Transverse colon (tissue), 3 donors: Measurements from ENCODE around the gene CFAP206.

Source experiments
- EP300 ChIP-seq: sonication (generic); formaldehyde crosslinking; IDR thresholded peaks from one replicate; pipeline ENCODE4 v1.6.1; 2017; ENCODE audit warnings: antibody characterized with exemption, low read depth
- POLR2AphosphoS5 ChIP-seq, 3 donors: sonication (generic); formaldehyde crosslinking; IDR thresholded peaks; one replicate each; pipeline ENCODE4 v1.6.1; 2016; ENCODE audit warnings: antibody characterized with exemption in 3 of 3

GRCh38 chr6:87366899-87367298, 40.9 kb upstream of the CFAP206 start:
- TF ChIP-seq EP300 (no peak), POLR2AphosphoS5 (IDR thresholded peaks at IDR 0.05) (no peak)
